Ramos (cell line): Measurements from ENCODE around the gene CHST9.
"Not testable (repeated sequence)": the region's sequence is repeated elsewhere in the genome, so short reads cannot be mapped to it uniquely, and the experiment has no call there.

Experiments used
- in situ Hi-C: fragments of 300-500 bp; cut with MboI; formaldehyde crosslinking; loops from one replicate; pipeline ENCODE4 v1.14.3; 2022; ENCODE audit warnings: low sequenced_read_pairs; ENCODE audit not compliant: unreplicated experiment

Gene CHST9

DNA sequence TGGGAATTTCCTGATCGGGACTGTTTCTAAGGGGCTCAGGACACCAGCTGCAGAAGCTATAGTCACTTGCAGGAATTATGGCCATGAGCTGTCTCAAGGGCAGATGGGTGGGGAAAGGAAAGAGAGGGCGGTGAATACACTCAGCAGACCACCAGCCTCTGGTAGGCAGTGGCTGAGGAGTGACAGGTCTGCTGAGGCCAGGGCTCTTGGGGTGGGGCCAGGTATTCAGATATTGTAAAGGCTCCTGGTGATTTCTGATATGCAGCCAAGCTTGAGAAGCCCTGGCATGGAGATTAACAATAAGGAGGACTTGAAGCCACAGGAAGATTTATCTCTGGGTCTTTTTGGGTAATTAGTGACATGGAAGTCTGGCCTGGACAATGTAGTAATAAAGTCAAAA is 174.3 kb downstream of the CHST9 start:
- in situ Hi-C loops: no loop called here

GRCh38 chr18:27009293-27009692 is 175.8 kb downstream of the CHST9 start:
- in situ Hi-C loops: no loop called here

GRCh38 chr18:27008575-27008974 is 176.5 kb downstream of the CHST9 start:
- in situ Hi-C loops: no loop called here

GRCh38 chr18:27007880-27008279 is 177.2 kb downstream of the CHST9 start:
- in situ Hi-C loops: no loop called here

- in situ Hi-C loops: no loop called here
Observed at GRCh38 chr18:27005589-27005988, 179.5 kb downstream of the CHST9 start.

DNA sequence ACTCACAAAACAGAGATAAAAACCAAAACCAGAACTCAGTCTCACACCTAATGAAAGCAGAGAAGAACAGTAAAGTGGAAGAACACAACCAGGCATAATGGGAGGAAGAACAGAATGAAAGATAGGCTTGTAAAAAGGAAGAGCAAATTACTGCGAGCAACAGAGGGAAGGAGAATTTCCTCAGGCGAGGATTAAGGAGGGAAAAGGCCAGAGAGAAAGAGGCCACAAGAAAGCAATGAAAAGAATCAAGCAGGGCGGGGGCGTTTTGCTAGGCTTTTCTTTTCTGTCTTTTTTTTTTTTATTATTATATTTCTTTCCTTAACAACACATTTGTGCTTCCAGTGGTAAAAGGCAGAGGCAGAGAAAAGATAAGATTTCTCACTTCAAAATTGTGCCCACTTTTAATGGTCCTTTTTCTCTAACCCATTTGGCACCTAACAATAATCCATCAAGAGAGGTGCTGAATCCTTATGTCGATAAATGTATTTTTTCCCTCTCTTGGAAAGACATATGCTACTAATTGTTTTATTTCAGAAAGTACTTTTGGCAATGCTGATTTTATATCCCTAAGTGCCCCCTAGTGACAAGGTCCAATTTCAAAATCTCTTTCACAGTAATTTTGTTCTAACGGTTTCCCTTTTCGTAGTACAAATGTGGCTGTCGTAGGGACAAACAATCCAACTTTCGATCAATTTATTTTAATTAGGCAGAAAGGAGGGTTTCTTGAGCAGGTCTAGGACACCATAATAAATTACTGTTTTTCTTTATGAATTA is 180.9 kb downstream of the CHST9 start:
- in situ Hi-C loops: no loop called here

- in situ Hi-C loops: no loop called here
Observed at GRCh38 chr18:26999797-27000196, 185.3 kb downstream of the CHST9 start.

DNA sequence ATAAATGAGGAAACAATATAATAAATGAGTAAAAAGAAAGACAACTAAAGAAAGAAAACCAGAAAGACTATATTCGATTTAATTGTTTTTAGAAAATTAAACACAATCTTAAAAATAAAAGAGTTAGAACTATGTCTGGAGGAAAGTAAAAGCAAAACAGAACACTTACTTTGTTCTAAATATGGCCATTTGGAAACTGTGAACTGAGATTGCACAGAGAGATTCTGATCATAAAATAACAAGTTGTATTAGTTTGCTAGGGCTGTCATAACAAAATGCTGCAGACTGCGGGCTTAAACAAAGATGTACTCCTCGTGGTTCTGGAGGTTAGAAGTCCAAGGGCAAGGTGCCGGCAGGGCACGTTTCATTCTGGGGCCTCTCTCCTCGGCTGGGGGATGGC is 191.5 kb downstream of the CHST9 start:
- in situ Hi-C loops: no loop called here

GRCh38 chr18:26992926-26993325 is 192.2 kb downstream of the CHST9 start:
- in situ Hi-C loops: no loop called here

DNA sequence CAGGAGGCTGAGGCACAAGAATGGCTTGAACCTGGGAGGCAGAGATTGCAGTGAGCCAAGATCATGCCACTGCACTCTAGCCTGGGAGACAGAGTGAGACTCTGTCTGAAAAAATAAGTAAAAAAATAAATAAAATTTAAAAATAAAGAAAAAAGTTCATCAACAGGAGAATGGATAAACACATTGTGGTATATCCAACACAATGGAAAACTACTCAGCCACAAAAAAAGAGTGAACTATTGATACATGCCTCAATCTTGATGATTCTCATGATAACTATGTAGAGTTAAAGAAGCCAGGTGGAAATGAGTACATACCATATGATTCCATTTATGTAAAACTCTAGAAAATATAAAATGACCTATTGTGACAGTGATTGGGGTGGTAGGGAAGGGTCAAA is 195.3 kb downstream of the CHST9 start:
- in situ Hi-C loops: no loop called here

GRCh38 chr18:26981360-26982082 is 203.6 kb downstream of the CHST9 start:
- in situ Hi-C loops: no loop called here

- in situ Hi-C loops: no loop called here
Observed at GRCh38 chr18:26978812-26979341, 206.2 kb downstream of the CHST9 start.

DNA sequence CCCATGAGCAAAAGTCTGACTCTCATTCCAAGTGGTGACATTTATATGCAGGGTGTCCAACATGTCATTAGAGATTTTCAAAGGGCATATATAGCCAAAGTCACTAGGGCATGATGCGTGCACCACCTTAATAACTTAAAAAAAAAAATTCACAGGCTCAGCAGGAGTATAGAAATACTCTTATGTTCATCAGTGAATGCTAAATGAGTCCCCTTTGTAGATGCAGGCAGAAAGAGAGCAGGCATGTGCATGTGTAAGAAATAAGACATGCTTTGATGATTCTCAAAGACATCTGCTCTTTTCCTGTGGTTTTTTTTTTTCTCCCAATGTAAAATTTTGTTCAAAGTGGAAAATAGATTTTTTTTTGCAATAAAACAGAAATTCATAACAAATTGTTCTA is 207.3 kb downstream of the CHST9 start:
- in situ Hi-C loops: no loop called here

DNA sequence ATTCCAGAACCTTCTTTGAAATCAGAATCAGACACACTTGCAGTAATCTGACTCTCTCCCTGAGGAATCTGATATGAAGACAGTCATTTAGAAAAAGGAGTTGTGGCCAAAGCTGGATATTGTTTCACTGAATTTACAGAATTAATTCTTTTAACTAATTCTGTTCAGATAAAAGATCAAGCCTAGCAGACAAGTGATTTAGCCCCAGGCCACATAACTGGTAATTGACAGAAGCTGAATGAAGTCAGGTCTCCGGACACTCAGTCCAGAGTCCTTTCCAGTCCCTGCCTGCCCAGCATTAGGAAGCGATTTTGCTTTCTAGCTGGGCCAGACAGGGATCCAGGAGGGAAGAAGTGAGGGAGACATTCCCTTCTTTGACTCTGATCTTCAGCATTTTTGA is 208.9 kb downstream of the CHST9 start:
- in situ Hi-C loops: no loop called here

GRCh38 chr18:26972549-26972948 is 212.6 kb downstream of the CHST9 start:
- in situ Hi-C loops: not testable (repeated sequence)

DNA sequence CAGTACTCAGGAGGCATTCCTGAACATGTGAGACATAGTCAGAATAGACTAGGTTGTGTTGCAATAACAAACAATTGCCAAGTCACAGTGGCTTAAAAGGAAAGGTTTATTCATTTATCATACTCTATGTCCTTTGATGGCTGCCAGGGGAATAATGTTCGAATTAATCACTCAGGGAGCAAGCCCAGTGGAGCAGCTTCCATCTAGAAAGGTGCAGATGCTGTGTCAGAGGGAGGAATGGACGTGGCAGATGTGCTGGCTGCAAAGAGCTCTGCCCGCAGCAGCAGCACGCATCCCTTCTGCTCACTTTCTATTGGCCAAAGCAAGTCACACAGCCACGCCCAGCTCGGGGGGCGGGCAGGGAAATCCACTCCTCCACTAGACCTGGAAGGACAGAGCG is 213.7 kb downstream of the CHST9 start:
- in situ Hi-C loops: no loop called here

GRCh38 chr18:26970637-26971036 is 214.5 kb downstream of the CHST9 start:
- in situ Hi-C loops: no loop called here

DNA sequence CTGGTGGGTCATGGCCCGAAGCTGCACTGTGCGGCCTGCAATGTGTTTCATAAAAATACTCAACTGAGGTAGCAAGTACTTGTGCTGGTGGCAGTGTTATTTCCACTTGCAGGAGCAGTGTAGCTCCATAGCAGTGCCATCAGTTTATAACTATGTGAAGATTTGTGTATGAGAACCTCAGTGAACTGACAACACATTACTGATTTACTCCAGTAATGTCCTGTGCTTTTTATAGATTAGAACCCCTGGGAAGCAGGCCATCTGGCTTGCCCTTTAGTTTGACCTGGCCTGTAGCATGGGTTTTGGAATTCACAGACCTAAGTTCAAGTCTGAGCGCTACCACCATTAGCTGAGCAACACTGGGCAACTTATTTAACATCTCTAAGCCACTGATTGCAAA is 219.9 kb downstream of the CHST9 start:
- in situ Hi-C loops: no loop called here

- in situ Hi-C loops: no loop called here
Observed at GRCh38 chr18:26963292-26963691, 221.8 kb downstream of the CHST9 start.

GRCh38 chr18:26961839-26962238 is 223.3 kb downstream of the CHST9 start:
- in situ Hi-C loops: no loop called here

DNA sequence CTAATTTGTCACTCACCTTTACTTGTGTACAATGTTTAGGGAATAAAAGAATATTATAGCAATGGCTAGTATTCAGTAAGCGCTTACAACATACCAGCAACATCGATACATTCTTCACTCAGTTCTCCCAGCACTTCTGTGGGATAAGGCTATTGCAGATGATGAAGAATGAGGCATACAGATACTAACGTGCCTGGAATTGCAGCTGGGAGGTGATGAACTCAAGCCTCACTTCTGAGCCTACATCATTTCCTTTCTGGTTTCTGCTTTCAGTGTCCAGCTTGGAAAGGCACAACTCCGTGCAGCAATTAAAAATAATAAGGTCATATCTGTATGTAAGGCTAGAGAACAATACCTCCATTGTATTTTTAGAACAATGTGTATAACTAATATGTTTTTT is 224.2 kb downstream of the CHST9 start:
- in situ Hi-C loops: no loop called here

GRCh38 chr18:26956863-26957262 is 228.2 kb downstream of the CHST9 start:
- in situ Hi-C loops: no loop called here
